DMS79 (cell line): ENCODE results near the gene TTN.

Experiments used
- DNase-seq: peaks from one replicate; lab custom pipeline; 2025; lab: John Stamatoyannopoulos, UW

The TTN gene

GRCh38 chr2:178807227-178808008 lies at the start of gene TTN:
Gene TTN, minus strand, starts transcription at chr2:178807423. Its CDS starts 2,781 bp downstream, at chr2:178804642.
- no peak for DNase-seq

- DNase-seq, result no peak
Measured at GRCh38 chr2:178855151-178855550, 47.9 kb upstream of the TTN start.

- no peak for DNase-seq
Measured at GRCh38 chr2:178848335-178848734, 41.1 kb upstream of the TTN start.

- DNase-seq, result no peak
Measured at GRCh38 chr2:178846458-178846802, 39.2 kb upstream of the TTN start.

- no peak for DNase-seq
Measured at GRCh38 chr2:178845566-178846457, 38.6 kb upstream of the TTN start.

GRCh38 chr2:178844701-178845100 lies 37.5 kb upstream of the TTN start:
- no peak for DNase-seq

GRCh38 chr2:178844269-178844668 lies 37.0 kb upstream of the TTN start:
- no peak for DNase-seq

GRCh38 chr2:178843697-178844096 lies 36.5 kb upstream of the TTN start:
- DNase-seq, result no peak

GRCh38 chr2:178836807-178837206 lies 29.6 kb upstream of the TTN start:
- no peak for DNase-seq

GRCh38 chr2:178834086-178834485 lies 26.9 kb upstream of the TTN start:
- no peak for DNase-seq

- DNase-seq, result no peak
Measured at GRCh38 chr2:178833382-178833781, 26.2 kb upstream of the TTN start.

- DNase-seq, result no peak
Measured at GRCh38 chr2:178830451-178830850, 23.2 kb upstream of the TTN start.

- no peak for DNase-seq
Measured at GRCh38 chr2:178829981-178830380, 22.8 kb upstream of the TTN start.

GRCh38 chr2:178829299-178829960 lies 22.2 kb upstream of the TTN start:
- no peak for DNase-seq

- no peak for DNase-seq
Measured at GRCh38 chr2:178828486-178828881, 21.3 kb upstream of the TTN start.

- DNase-seq, result no peak
Measured at GRCh38 chr2:178827739-178828485, 20.7 kb upstream of the TTN start.

GRCh38 chr2:178827111-178827510 lies 19.9 kb upstream of the TTN start:
- no peak for DNase-seq

GRCh38 chr2:178825183-178825582 lies 18.0 kb upstream of the TTN start:
- DNase-seq, result no peak

GRCh38 chr2:178824181-178824580 lies 17.0 kb upstream of the TTN start:
- DNase-seq, result no peak

GRCh38 chr2:178819992-178820391 lies 12.8 kb upstream of the TTN start:
- no peak for DNase-seq

- DNase-seq, result no peak
Measured at GRCh38 chr2:178819147-178819875, 12.1 kb upstream of the TTN start.
